Fibroblast of lung (primary cell): ENCODE measurements around the gene TADA2A.

ENCODE experiments used
- CTCF ChIP-seq, 2 donors: IDR thresholded peaks in 1 of 2; conservative IDR thresholded peaks in 1 of 2; 1 replicate in 1 of 2; 2 replicates in 1 of 2; pipeline ENCODE4 v1.5.1; 2011 to 2012; ENCODE audit warnings: low read length in 2 of 2, control low read depth in 1 of 2, inconsistent platforms in 1 of 2, low read depth in 1 of 2, mild to moderate bottlenecking in 1 of 2
- EZH2 ChIP-seq: IDR thresholded peaks from 2 replicates; pipeline ENCODE4 v1.5.1; 2012; ENCODE audit warnings: low read length, control low read depth, mild to moderate bottlenecking; ENCODE audit errors: missing control alignments

GRCh38 chr17:37462492-37462891 lies 55.8 kb downstream of the TADA2A start:
- TF ChIP-seq CTCF (conservative IDR thresholded peaks at IDR 0.05 in 1 of 2, IDR thresholded peaks at IDR 0.05 in 1 of 2; ENCODE audit: low read depth in 1 of 2, low read length in 2 of 2) (no peak), EZH2 (no peak)
